Measurements from ENCODE around the gene MOSPD2.

DNA sequence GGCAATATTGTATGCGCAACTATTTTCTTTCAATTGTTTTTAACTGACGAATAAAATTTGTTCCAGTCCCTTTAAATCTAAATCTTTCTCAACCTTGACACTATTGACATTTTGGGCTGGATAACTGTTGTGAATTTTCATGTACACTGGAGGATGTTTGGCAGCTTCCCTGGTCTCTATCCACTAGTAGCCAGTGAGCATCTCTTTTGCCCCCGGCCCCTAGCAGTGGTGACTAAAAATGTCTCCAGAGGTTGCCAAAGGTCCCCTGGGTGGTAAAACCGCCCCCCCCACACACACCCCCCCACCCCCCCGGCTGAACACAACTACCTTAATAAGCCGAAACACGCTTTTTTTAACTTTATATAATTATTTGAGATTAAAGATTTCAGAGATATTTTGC, 866 bp upstream of the MOSPD2 start:
- TF ChIP-seq EZH2phosphoT487 (IDR thresholded peaks at IDR 0.05; ENCODE audit: insufficient read depth, low read depth) (no peak), EZH2 (IDR thresholded peaks at IDR 0.05; ENCODE audit: insufficient read depth, poor library complexity, severe bottlenecking) (no peak)

All from GM23248 (cell line).